HL-60 (cell line): Measurements from ENCODE around the gene FAM89B.

Experiments
- CTCF ChIP-seq: IDR thresholded peaks from one replicate; pipeline ENCODE4 v1.5.1; 2011; ENCODE audit warnings: low read length, control low read depth, inconsistent platforms; ENCODE audit not compliant: insufficient read depth
- GABPA ChIP-seq: IDR thresholded peaks from 2 replicates; pipeline ENCODE4 v1.6.1; 2012; ENCODE audit warnings: low read depth
- POLR2AphosphoS5 ChIP-seq: IDR thresholded peaks from 2 replicates; pipeline ENCODE4 v1.6.1; 2012; ENCODE audit warnings: low read depth
- SPI1 ChIP-seq: IDR thresholded peaks from 2 replicates; pipeline ENCODE4 v1.6.1; 2012; ENCODE audit warnings: low read depth, mild to moderate bottlenecking, borderline replicate concordance

GRCh38 chr11:65598258-65598699, 25.9 kb downstream of the FAM89B start:
- TF ChIP-seq POLR2AphosphoS5 (no peak), CTCF (no peak), SPI1 (no peak), GABPA (no peak)
